T1000 (cell line): ENCODE results near the gene RGS3.

Experiments
- DNase-seq: peaks from one replicate; lab custom pipeline; 2025; ENCODE audit warnings: mixed read lengths; lab: John Stamatoyannopoulos, UW

Gene RGS3

DNA sequence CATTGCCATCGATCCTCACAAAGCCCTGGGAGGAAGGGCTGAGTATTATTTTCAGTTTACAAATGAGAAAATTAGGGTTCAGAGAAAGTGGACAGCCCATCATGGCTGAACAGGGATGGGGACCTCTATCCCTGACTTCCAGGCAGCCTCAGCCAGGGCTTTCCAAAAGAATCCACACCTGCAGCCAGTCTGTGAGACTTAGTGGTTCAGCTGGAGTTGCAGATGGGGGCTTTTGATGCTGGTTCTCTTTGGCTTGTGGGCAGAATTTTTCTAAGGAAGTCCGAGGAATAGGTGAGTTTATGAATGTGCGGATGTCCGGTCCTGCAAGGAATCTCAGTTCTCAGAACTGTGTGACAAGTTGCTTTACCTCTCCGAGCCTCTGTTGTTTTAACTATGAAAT lies 138.1 kb downstream of the RGS3 start:
- DNase-seq, result no peak

DNA sequence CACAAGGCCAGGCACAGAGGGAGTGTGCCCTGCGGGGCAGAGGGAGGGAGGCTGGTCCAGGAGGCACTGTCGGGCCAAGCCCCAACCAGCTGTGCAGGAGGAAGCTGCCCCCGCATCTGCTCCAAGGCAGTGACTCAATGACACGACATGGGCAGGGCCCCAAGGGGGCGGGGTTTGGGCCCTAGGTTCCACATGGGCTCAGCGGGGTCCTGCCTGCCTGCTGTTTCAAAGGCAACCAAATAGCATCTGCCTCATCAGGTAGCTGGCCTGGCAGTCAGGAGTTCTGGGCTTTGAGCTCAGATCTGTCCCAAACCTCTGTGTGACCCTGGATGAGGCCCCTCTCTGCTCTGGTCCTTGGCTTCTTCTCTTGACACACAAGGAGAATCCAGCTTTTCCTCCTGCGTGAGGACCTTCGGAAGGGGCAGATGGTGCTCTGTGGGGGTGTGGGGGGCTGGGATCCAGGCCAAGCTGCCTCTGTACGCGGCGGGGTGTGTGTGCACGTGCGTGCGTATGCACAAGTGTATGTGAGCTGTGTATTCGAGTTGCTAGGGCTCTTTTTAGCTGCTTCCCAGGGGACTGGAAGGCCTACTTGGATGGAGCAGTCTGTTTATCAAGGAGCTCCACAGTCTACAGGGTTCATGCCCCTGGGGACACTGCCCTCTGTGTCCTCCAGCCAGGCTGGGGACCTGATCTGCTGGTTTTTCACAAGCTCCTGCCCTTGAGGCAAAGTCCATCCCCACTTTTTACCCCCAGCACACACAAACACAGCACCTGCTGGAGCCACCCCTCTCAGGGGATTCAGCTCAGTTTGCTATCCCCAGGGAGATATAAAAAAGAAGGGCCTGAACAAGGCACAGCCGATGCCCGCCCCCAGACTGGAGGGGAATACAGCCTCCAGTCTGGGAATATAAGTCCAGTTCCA lies 138.9 kb downstream of the RGS3 start:
- peak; percentile 44 for DNase-seq

DNA sequence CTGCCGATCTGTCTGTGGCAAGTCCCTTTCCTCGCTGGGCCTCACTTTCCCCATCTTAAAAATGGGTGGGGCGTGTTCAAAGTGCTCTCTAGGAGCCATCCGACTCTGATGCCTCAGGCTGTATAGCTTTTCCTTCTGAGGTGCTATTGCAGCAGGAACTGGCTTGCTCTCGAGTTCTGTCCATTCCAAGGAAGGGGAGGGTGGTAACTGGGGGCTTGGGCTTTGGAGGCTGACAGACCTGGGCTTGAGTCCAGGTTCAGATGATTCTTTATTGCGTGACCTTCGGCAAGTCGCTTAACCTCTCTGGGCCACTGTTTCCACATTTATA lies 139.5 kb downstream of the RGS3 start:
- no peak for DNase-seq

DNA sequence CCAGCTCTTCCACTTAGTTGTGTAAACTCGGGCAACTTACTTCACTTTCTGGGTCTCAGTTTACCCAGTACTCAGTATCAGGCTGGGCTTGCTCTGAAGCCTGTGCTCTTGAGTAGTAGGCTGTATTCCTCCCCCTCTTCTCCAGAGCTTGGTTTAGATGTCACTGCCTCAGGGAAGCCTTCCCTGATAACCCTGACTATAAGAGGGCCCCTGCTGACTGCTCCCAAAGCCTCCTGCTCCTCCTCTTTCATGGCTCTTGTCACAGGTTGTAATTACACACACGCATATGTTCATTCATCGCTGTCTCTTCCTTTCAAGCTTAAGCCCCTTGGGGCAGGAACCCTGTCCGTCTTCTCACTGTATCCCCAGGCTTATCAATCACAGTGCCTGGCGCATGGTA lies 140.2 kb downstream of the RGS3 start:
- DNase-seq, result no peak

DNA sequence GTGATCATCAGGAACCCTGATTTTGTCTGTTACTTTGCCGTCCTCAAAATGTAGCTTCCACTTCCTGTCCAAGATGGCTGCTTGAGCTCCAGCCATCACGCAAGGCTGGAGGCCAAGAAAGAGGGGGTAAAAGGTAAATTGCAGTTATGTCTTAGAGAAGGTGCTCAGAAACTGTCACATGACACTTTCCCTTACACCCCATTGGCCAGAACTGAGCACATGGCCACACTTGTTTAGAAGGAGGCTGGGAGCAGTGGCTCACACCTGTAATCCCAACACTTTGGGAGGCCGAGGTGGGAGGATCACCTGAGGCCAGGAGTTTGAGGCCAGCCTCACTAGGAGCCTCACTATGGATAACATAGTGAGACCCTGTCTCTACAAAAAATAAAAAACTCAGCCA lies 140.9 kb downstream of the RGS3 start:
- DNase-seq, result no peak

DNA sequence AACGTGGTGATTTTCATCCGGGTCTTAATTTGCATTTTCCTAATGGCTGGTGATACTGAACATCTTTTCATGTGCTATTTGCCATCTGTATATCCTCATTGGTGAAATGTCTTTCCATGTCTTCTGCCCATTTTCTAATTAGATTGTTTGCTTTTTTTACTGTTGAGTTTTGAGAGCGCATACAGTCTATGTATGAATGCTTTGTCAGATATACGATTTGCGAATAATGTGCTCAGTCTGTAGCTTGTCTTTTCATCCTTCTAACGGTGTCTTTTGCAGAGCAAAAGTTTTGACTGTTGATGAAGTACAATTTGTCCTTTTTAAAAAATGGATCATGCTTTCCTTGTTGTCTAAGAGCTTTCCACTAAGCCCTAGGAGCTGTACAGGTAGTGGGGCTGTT lies 143.0 kb downstream of the RGS3 start:
- no peak for DNase-seq

DNA sequence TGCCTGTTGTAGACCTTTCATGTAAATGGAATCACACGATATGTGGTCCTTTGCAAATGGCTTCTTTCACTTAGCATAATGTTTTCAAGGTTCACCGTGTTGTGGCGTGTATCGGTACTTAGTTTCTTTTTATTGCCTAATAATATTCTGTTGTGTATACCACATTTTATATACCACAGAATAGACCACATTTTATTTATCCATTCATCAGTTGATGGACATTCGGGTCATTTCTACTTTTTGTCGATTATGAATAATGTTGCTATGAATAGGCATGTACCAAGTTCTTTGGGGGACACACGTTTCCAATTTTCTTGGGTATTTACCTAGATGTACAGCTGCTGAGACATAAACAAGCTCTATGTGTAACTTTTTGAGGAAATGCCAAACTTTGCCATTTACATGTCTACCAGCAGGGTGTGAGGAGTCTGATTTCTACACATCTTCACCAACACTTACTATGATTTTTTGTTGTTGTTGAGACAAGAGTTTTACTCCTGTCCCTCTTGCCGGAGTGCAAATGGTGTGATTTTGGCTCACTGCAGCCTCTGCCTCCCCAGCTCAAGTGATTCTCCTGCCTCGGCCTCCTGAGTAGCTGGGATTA lies 144.7 kb downstream of the RGS3 start:
- no peak for DNase-seq

- DNase-seq, result no peak
These were observed 146.2 kb downstream of the RGS3 start for GRCh38 chr9:113609562-113610318.

DNA sequence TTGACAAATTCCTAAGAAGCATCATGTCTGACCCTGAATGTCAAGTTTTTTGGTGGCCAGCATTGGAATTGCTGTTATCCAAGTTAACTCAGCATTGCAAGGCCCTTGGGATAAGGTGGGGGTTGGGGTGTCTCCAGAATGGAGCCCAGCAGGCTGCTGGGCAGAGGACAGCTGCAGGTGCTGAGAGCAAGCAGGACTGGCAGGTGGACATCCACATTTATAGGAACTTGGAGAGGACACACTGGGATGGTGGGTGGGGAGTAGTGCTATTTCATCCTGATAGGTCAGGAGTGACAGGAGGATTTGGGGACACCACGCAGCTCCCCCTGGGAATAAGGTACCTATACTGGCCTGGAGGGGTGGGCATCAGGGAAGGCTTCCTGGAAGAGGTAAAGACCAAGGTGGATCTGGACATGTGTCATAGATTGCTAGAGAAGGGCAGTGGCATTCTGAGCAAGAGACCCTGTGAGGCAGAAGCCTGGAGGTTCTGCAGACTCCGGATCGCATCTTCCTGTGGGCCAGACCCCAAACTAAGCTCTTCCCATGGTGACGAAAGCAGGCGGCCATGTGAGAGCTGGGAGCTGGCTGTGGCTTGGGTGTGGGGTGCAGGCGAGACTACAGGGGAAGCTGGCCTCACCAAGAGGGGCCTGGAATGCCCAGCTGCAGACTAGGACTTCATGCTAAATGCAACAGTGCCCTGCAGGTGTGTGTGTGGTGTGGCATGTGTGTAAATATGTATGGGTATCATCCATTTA lies 148.1 kb downstream of the RGS3 start:
- DNase-seq, result no peak

- no peak for DNase-seq
These were observed 148.8 kb downstream of the RGS3 start for GRCh38 chr9:113612216-113612747.

DNA sequence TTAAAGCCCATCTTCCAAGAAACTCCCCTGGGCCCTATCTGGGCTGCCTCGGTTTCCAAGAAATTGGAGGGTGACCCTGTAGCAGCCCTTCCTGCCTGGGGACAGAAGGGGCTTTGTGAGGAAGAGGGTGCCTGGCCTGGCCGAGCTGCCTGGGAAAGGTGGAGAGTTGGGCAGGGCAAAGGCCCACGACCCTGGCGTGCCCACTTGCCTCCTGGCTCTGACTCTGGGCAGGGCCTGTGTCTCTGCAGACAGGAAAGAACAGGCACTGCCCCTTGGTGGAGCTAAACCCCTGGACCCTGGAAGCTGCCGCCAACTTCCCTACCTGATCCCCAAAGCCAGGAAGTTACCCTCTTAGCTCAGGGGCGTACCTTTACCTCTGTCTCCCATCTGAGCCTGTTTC lies 149.3 kb downstream of the RGS3 start:
- no peak for DNase-seq

DNA sequence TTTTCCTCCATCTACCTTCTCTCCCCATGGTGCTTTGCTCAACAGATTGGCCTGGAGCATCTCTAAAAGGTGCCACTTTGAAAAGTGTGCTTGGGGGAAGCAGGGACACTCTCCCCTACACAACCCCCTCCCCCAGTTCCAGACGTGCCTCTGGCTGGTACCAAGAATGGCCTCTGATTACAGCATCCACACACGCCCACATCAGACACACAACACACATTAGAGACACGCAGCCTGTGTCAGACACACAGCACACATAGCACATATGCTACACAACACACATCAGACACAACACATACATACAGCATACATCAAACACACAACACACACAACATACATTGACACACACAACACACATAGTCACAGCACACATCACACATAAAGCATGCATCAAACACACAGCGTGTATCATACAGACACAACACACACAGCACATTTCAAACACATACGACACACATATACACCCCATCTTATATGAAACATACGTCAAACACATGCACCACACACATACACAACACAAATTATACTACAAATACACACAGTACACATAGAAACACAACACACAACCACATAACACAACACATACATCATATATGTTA lies 150.4 kb downstream of the RGS3 start:
- DNase-seq, result no peak

- no peak for DNase-seq
These were observed 151.5 kb downstream of the RGS3 start for GRCh38 chr9:113614843-113615648.

- no peak for DNase-seq
These were observed 152.6 kb downstream of the RGS3 start for GRCh38 chr9:113616116-113616515.

DNA sequence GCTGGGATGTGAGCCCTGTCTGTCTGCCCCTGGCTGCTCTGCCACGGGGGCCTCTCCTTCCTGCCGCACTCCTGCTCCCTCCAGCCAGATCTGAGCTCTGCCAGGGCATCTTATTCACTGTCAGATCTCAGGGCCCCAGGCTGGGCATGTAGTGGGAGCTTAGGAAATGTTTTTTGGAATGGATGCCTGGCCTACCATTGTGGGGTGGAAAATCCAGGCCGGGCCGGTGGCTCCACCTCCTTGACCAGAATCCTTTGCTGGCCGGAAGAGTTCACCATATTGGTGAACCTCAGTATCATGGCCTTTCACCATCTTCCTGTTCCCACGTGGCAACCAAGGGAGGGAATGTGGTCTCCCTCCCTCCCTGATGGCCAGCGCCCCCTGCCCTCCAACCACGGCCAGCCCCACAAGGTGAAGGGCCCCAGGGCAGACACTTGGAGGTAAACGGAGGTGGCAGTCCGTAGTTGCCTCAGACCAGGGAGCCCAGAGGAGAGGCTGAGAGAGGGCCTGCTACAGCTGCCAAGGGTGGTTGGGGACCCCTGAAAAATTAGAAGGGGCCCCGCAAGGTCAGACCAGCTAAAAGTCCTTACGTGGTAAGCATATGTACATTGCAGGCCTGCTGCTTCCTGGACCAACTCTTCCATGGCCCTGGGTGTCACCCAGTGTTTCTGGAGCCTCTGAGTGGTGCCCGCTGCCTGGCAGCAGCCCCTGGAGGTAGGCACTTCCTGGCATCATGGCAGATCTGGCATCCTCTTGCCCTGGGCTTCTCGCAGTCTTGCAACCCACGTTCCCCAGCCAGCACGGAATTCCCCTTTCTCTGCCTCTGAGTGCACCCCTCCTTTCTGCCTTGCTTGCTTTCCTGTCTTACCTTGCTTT lies 153.3 kb downstream of the RGS3 start:
- no peak for DNase-seq

GRCh38 chr9:113617550-113617949 lies 154.0 kb downstream of the RGS3 start:
- DNase-seq, result no peak

GRCh38 chr9:113618836-113619490 lies 155.4 kb downstream of the RGS3 start:
- DNase-seq, result no peak

- DNase-seq, result no peak
These were observed 156.2 kb downstream of the RGS3 start for GRCh38 chr9:113619491-113620376.
